Measurements from ENCODE around the gene OTULIN.
A peak's percentile ranks its signal among the peaks of the same experiment; 100 is the strongest.

OTULIN gene

DNA sequence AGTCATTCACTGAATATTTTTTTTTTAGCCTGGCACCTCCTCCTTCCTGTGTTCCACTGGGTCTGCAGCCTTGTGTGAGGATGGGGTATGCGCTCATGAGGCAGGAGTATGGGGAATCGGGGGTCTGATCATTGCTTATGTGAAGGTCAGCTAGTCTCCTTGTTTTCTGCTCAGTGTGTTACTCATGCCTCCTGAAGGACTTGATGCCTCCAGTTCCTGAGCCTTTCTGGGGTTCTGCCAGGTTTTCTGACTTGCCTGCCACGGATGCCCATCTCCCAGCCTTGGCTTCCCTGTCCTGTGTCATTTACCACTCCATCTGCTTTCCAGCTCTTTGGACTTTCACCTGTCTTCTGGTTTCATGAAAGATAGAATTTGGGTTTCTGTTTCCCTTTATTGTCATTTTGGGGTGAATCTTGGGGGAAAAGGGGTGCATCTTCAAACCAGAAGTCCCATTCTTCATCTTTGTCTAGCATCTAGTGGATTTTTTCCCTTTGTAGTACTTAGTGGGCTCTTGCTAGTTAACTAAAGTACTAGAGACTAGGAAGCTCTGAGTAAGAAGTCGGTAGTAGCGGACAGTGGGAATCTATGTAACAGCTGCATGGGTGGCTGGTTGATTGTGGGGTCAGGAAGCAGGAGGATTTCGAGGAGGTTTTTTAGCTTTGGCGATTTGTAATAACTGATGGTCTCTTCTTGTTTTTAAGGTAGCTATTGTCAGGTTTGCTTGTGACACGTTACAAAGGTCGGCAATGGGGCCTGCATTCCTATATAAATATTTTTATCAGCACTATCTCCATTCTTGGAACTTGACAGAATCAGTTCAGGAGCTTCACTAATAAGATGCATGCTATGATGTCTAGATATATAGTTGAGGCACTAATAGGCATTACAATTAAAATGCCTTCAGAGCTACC, 8.2 kb downstream of the OTULIN start:
- ATAC-seq = peak; percentile 64
- TF ChIP-seq RARB (CRISPR knock-in tag; IDR thresholded peaks at IDR 0.05) (no peak), GLIS3 (CRISPR knock-in tag; IDR thresholded peaks at IDR 0.05) (no peak), ISL1 (CRISPR knock-in tag; IDR thresholded peaks at IDR 0.05) (no peak), TOX (CRISPR knock-in tag; IDR thresholded peaks at IDR 0.05; ENCODE audit: borderline replicate concordance) (no peak), ZFP3 (CRISPR knock-in tag; IDR thresholded peaks at IDR 0.05) (no peak), ZNF70 (CRISPR knock-in tag; IDR thresholded peaks at IDR 0.05) (no peak), ESRRG (CRISPR knock-in tag; IDR thresholded peaks at IDR 0.05) (no peak), CSRNP3 (CRISPR knock-in tag; IDR thresholded peaks at IDR 0.05) (no peak)
- TF ChIP-seq, protein P1, sequence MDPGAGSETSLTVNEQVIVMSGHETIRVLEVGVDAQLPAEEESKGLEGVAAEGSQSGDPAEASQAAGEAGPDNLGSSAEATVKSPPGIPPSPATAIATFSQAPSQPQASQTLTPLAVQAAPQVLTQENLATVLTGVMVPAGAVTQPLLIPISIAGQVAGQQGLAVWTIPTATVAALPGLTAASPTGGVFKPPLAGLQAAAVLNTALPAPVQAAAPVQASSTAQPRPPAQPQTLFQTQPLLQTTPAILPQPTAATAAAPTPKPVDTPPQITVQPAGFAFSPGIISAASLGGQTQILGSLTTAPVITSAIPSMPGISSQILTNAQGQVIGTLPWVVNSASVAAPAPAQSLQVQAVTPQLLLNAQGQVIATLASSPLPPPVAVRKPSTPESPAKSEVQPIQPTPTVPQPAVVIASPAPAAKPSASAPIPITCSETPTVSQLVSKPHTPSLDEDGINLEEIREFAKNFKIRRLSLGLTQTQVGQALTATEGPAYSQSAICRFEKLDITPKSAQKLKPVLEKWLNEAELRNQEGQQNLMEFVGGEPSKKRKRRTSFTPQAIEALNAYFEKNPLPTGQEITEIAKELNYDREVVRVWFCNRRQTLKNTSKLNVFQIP (CRISPR knock-in tag; IDR thresholded peaks at IDR 0.05; ENCODE audit: borderline replicate concordance, low read depth) = no peak

GRCh38 chr5:14673443-14673842, 8.9 kb downstream of the OTULIN start:
- TF ChIP-seq SNAI2 (CRISPR knock-in tag; IDR thresholded peaks at IDR 0.05) = no peak
- no peak for TF ChIP-seq OSR1 (CRISPR knock-in tag; IDR thresholded peaks at IDR 0.05)
- TF ChIP-seq ZNF8 (CRISPR knock-in tag; IDR thresholded peaks at IDR 0.05) = no peak
- no peak for TF ChIP-seq RARB (CRISPR knock-in tag; IDR thresholded peaks at IDR 0.05)
- no peak for TF ChIP-seq TCF4 (CRISPR knock-in tag; IDR thresholded peaks at IDR 0.05; ENCODE audit: borderline replicate concordance)
- ATAC-seq = no peak

DNA sequence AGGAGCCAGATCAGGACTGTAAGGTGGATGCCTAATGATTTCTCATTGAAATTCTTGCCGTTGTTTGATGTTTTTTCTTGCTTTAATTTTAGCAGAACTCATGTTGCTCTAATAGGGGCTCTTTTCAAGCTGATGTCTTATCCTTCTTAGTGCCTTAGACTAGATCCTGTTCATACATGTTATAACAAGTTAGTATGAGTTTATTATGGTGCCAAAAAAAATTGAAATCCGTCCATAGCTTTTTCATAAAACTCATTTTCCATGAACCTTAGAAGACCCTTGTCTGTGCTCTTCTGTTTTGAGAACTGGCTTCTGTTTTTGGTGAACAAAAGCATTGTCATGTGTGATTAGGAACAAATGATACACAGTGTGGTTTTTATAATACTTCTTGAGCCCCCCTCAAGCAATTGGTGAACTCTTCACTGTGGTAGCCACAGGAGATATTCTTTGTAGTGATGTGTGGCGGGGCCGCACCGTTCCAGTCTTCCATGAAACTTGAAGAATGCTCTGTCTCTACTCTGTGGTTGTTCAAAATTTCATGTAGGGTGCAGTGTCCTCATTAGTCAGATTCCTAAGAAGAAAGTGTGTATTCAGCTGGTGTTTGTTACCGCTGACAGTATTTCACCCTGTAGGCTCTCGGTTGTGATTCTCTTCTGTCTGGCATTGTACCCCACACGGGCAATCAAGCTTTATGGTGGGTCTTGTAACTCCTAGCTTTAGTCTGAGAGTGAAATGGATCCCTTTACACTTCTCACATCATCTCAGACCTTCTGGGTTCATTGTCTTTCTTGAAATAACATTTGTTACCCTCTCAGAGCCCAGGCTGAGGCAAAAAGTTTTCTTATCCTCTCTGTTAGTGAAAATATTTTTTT, 10.7 kb downstream of the OTULIN start:
- TF ChIP-seq ZNF565 (CRISPR knock-in tag; conservative IDR thresholded peaks at IDR 0.05; ENCODE audit: low read depth) (no peak), ARNTL (CRISPR knock-in tag; IDR thresholded peaks at IDR 0.05; ENCODE audit: borderline replicate concordance, low read depth) (no peak), ISL1 (CRISPR knock-in tag; IDR thresholded peaks at IDR 0.05) (no peak), ZNF70 (CRISPR knock-in tag; IDR thresholded peaks at IDR 0.05) (no peak), ZC3H10 (CRISPR knock-in tag; IDR thresholded peaks at IDR 0.05) (no peak), TCF4 (CRISPR knock-in tag; IDR thresholded peaks at IDR 0.05; ENCODE audit: borderline replicate concordance) (no peak)
- TF ChIP-seq, protein P1 (CRISPR knock-in tag; IDR thresholded peaks at IDR 0.05; ENCODE audit: borderline replicate concordance, low read depth) = no peak
- TF ChIP-seq, protein P2, sequence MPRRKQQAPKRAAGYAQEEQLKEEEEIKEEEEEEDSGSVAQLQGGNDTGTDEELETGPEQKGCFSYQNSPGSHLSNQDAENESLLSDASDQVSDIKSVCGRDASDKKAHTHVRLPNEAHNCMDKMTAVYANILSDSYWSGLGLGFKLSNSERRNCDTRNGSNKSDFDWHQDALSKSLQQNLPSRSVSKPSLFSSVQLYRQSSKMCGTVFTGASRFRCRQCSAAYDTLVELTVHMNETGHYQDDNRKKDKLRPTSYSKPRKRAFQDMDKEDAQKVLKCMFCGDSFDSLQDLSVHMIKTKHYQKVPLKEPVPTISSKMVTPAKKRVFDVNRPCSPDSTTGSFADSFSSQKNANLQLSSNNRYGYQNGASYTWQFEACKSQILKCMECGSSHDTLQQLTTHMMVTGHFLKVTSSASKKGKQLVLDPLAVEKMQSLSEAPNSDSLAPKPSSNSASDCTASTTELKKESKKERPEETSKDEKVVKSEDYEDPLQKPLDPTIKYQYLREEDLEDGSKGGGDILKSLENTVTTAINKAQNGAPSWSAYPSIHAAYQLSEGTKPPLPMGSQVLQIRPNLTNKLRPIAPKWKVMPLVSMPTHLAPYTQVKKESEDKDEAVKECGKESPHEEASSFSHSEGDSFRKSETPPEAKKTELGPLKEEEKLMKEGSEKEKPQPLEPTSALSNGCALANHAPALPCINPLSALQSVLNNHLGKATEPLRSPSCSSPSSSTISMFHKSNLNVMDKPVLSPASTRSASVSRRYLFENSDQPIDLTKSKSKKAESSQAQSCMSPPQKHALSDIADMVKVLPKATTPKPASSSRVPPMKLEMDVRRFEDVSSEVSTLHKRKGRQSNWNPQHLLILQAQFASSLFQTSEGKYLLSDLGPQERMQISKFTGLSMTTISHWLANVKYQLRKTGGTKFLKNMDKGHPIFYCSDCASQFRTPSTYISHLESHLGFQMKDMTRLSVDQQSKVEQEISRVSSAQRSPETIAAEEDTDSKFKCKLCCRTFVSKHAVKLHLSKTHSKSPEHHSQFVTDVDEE (CRISPR knock-in tag; IDR thresholded peaks at IDR 0.05) = no peak
- ATAC-seq = no peak; the same call in 2 of the 3 replicates

GRCh38 chr5:14675865-14676300, 11.4 kb downstream of the OTULIN start:
- TF ChIP-seq CREB5 (CRISPR knock-in tag; IDR thresholded peaks at IDR 0.05; ENCODE audit: low read depth) (no peak), ZNF8 (CRISPR knock-in tag; IDR thresholded peaks at IDR 0.05) (no peak)
- peak; percentile 45; the same call in 1 of the 3 replicates for ATAC-seq

Measured in SK-N-SH treated with all-trans-retinoic acid at 6 μM for 48 hours (cell line).